Measurements from ENCODE around the gene NAT8L. TPM values are rescaled to one million over a fixed set of nuclear protein-coding genes. Genes with fewer than 3 reads are reported as not detected.

Gene NAT8L
- total RNA-seq, 1 experiment from 2014 or later: 9.2 TPM

DNA sequence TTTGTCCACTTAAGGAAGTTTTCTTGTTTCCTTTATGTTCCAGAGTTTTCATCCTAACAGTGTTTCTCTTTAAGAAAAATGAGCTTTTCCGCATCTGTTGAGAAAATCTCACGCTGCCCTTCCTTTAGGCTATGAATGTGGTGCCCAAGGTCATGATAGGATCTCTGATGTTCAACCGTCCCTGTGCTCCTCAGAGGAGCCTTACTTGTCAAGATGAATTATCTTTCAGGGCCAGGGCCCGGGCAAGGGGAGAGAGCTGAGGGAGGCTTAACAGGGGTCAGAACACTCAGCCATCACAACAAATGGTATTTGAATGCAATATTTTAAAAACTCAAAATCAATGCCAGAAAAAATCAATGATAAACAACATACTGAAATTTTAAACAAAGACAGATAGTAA is 44.1 kb upstream of the NAT8L start:
- H3K4me1 ChIP-seq (ENCODE audit: control insufficient read depth in 1 of 2, insufficient read depth in 2 of 2, low read length in 2 of 2): peaks cover 4 to 6% of the 10 kb centered on the region in 2 experiments; a peak in 3 of 4 replicates
- BruUV-seq (replicated peaks): no TSS peak
- H3K9me2 ChIP-seq (ENCODE audit: insufficient read depth): no peaks in the 10 kb centered on the region
- H3K4me2 ChIP-seq (ENCODE audit: low read length): no peak overlapping the region
- H3K27ac ChIP-seq (ENCODE audit: low read depth, low read length): no peak overlapping the region
- H3K27me3 ChIP-seq (ENCODE audit: insufficient read depth, low read length): no peaks in the 10 kb centered on the region
- no peak overlapping the region for H2AFZ ChIP-seq (ENCODE audit: low read depth, low read length, poor library complexity, severe bottlenecking)
- intact Hi-C loops (cut with micrococcal nuclease): no loop called here
- DNase-seq (ENCODE audit: low read depth, low spot score): no peak
- ChIA-PET RAD21 (ENCODE audit: low non-redundant PET in 1 of 2, low total read pairs in 2 of 2, uncharacterized antibody in 2 of 2, unreplicated experiment in 2 of 2) (no interaction called here), CTCF (no interaction called here), POLR2A (no interaction called here)
- H3K79me2 ChIP-seq (ENCODE audit: insufficient read depth, low read length): no peaks in the 10 kb centered on the region
- H3K9me3 ChIP-seq (ENCODE audit: control insufficient read depth in 1 of 2, insufficient read depth in 1 of 2, low read depth in 1 of 2, low read length in 2 of 2): no peaks in the 10 kb centered on the region
- no peaks in the 10 kb centered on the region for H4K20me1 ChIP-seq (ENCODE audit: insufficient read depth)
- H3K9ac ChIP-seq (ENCODE audit: low read length): no peak overlapping the region
- TF ChIP-seq CTCF (IDR thresholded peaks at IDR 0.05 in 2 of 3, conservative IDR thresholded peaks at IDR 0.05 in 1 of 3; ENCODE audit: borderline replicate concordance in 1 of 3, insufficient read depth in 1 of 3, low read depth in 2 of 3, low read length in 2 of 3) (no peak), ZFX (IDR thresholded peaks at IDR 0.05) (no peak), CBX3 (IDR thresholded peaks at IDR 0.05; ENCODE audit: low read depth) (no peak), YY1 (IDR thresholded peaks at IDR 0.05; ENCODE audit: extremely low read depth, insufficient replicate concordance, low read depth, low read length) (no peak), TCF7L2 (IDR thresholded peaks at IDR 0.05; ENCODE audit: borderline replicate concordance, extremely low read depth, insufficient read depth, insufficient read length) (no peak), SRF (IDR thresholded peaks at IDR 0.05; ENCODE audit: low read depth) (no peak), RAD21 (IDR thresholded peaks at IDR 0.05; ENCODE audit: low read depth) (no peak), FOSL1 (IDR thresholded peaks at IDR 0.05; ENCODE audit: low read depth) (no peak), ZNF274 (IDR thresholded peaks at IDR 0.05; ENCODE audit: low read depth, low read length) (no peak), ATF3 (IDR thresholded peaks at IDR 0.05) (no peak), POLR2AphosphoS5 (IDR thresholded peaks at IDR 0.05; ENCODE audit: low read depth, low read length) (no peak), SP1 (IDR thresholded peaks at IDR 0.05; ENCODE audit: low read depth) (no peak), EGR1 (IDR thresholded peaks at IDR 0.05; ENCODE audit: low read depth) (no peak), EZH2 (IDR thresholded peaks at IDR 0.05) (no peak), POLR2A (IDR thresholded peaks at IDR 0.05; ENCODE audit: borderline replicate concordance, extremely low read depth, insufficient read depth, insufficient read length) (no peak), REST (IDR thresholded peaks at IDR 0.05; ENCODE audit: low read depth) (no peak), ZBTB33 (IDR thresholded peaks at IDR 0.05; ENCODE audit: extremely low read depth, insufficient replicate concordance, low read length) (no peak), CEBPB (IDR thresholded peaks at IDR 0.05; ENCODE audit: low read depth) (no peak), JUND (IDR thresholded peaks at IDR 0.05) (no peak)
- no peaks in the 10 kb centered on the region for H3K36me3 ChIP-seq (ENCODE audit: control insufficient read depth in 1 of 2, insufficient read depth in 2 of 2, low read length in 2 of 2)
- H3K4me3 ChIP-seq (replicated peaks in 1 of 2; ENCODE audit: low read depth in 1 of 2, low read length in 2 of 2): no peak overlapping the region
- no peak for ATAC-seq
